IMR-90 (cell line): ENCODE results near the gene EIF4A3. TPM values are rescaled to one million over a fixed set of nuclear protein-coding genes. Genes with fewer than 3 reads are reported as not detected.
"Not testable (repeated sequence)": the region's sequence is repeated elsewhere in the genome, so short reads cannot be mapped to it uniquely, and the experiment has no call there.

Source experiments
- ATAC-seq: fragments of 200-7000 bp; cut with Tn5 transposase; 2 replicates; pipeline ENCODE4 v1.9.1; 2020; ENCODE audit warnings: low read depth, mild to moderate bottlenecking, moderate library complexity
- BruUV-seq: library from RNA; stranded (reverse); fragments of 400-500 nt; replicated peaks from 2 replicates; lab custom pipeline; 2021; lab: Mats Ljungman, UMichigan
- CTCF ChIA-PET: fragments of 300-600 bp; formaldehyde crosslinking; extraction: SDS; loops from one replicate; lab custom pipeline; 2021; ENCODE audit warnings: antibody characterized with exemption; lab: Yijun Ruan, JAX
- POLR2A ChIA-PET: fragments of 300-600 bp; sonication (Branson Sonifier 250); formaldehyde crosslinking; loops from one replicate; lab custom pipeline; 2022; ENCODE audit warnings: antibody characterized with exemption; ENCODE audit not compliant: unreplicated experiment; lab: Charles Lee
- DNase-seq: peaks from one replicate; pipeline ENCODE4 v3.0.0; 2013
- H2AFZ ChIP-seq: replicated peaks from 2 replicates; pipeline ENCODE3; 2013; ENCODE audit warnings: low read length, mild to moderate bottlenecking; ENCODE audit not compliant: poor library complexity
- H2AK5ac ChIP-seq: 2 replicates; pipeline ENCODE4 v1.6.1; 2013; ENCODE audit warnings: low read depth, low read length, inconsistent platforms
- H2AK9ac ChIP-seq: replicated peaks from 2 replicates; pipeline ENCODE3; 2013; ENCODE audit warnings: mild to moderate bottlenecking, low read depth, low read length, moderate library complexity; ENCODE audit not compliant: poor library complexity
- H2BK120ac ChIP-seq: 2 replicates; pipeline ENCODE4 v1.6.1; 2013; ENCODE audit warnings: low read depth, low read length, inconsistent platforms
- H2BK15ac ChIP-seq: 3 replicates; pipeline ENCODE4 v1.6.1; 2013; ENCODE audit warnings: low read depth, low read length, inconsistent platforms
- H2BK20ac ChIP-seq: 2 replicates; pipeline ENCODE4 v1.6.1; 2013; ENCODE audit warnings: low read depth, mild to moderate bottlenecking, inconsistent platforms, low read length, moderate library complexity
- H2BK5ac ChIP-seq: 2 replicates; pipeline ENCODE4 v1.6.1; 2013; ENCODE audit warnings: mild to moderate bottlenecking, low read depth, low read length, inconsistent platforms; ENCODE audit not compliant: poor library complexity, severe bottlenecking
- H3K14ac ChIP-seq: replicated peaks from 2 replicates; pipeline ENCODE4 v1.6.1; 2013; ENCODE audit warnings: low read depth, low read length, inconsistent platforms
- H3K18ac ChIP-seq: 2 replicates; pipeline ENCODE4 v1.6.1; 2013; ENCODE audit warnings: low read depth, low read length, control low read depth
- H3K23ac ChIP-seq: 2 replicates; pipeline ENCODE4 v1.6.1; 2013; ENCODE audit warnings: low read depth, low read length, inconsistent platforms
- H3K27ac ChIP-seq: 2 replicates; pipeline ENCODE4 v1.5.1; 2013; ENCODE audit warnings: mild to moderate bottlenecking, control low read depth, low read length; ENCODE audit not compliant: insufficient read depth
- H3K27me3 ChIP-seq: 2 replicates; pipeline ENCODE4 v1.6.1; 2013; ENCODE audit warnings: low read length; ENCODE audit not compliant: control insufficient read depth, insufficient read depth
- H3K36me3 ChIP-seq: 2 replicates; pipeline ENCODE4 v1.6.1; 2013; ENCODE audit warnings: low read length, mixed read lengths; ENCODE audit not compliant: control insufficient read depth, insufficient read depth
- H3K4ac ChIP-seq: 2 replicates; pipeline ENCODE4 v1.6.1; 2013; ENCODE audit warnings: low read depth, low read length, inconsistent platforms
- H3K4me1 ChIP-seq: 2 replicates; pipeline ENCODE4 v1.6.1; 2013; ENCODE audit warnings: low read length, mixed read lengths; ENCODE audit not compliant: control insufficient read depth, insufficient read depth
- H3K4me2 ChIP-seq: 2 replicates; pipeline ENCODE4 v1.6.1; 2013; ENCODE audit warnings: low read depth, mild to moderate bottlenecking, control low read depth, low read length, moderate library complexity
- H3K4me3 ChIP-seq: 2 replicates; pipeline ENCODE4 v1.5.1; 2013; ENCODE audit warnings: low read depth, mild to moderate bottlenecking, control low read depth, low read length, moderate library complexity; ENCODE audit not compliant: insufficient read depth
- H3K56ac ChIP-seq: 2 replicates; pipeline ENCODE4 v1.6.1; 2013; ENCODE audit warnings: low read length, inconsistent platforms; ENCODE audit not compliant: insufficient read depth; ENCODE audit errors: extremely low read depth
- H3K79me1 ChIP-seq, 2 experiments: 2 replicates each; pipeline ENCODE4 v1.6.1; 2013; ENCODE audit warnings: low read length in 2 of 2, inconsistent platforms in 1 of 2, low read depth in 1 of 2
- H3K9ac ChIP-seq: 2 replicates; pipeline ENCODE4 v1.6.1; 2013; ENCODE audit warnings: low read depth, low read length, control low read depth
- H3K9me1 ChIP-seq: 2 replicates; pipeline ENCODE4 v1.6.1; 2013; ENCODE audit warnings: low read length, inconsistent platforms; ENCODE audit not compliant: insufficient read depth
- H3K9me3 ChIP-seq: 2 replicates; pipeline ENCODE4 v1.6.1; 2013; ENCODE audit warnings: low read length; ENCODE audit not compliant: control insufficient read depth, insufficient read depth
- H4K20me1 ChIP-seq: 2 replicates; pipeline ENCODE4 v1.6.1; 2013; ENCODE audit warnings: low read length, inconsistent platforms; ENCODE audit not compliant: insufficient read depth
- H4K5ac ChIP-seq: 2 replicates; pipeline ENCODE4 v1.6.1; 2013; ENCODE audit warnings: mild to moderate bottlenecking, low read depth, low read length, control low read depth
- H4K8ac ChIP-seq, 2 experiments: 2 replicates each; pipeline ENCODE4 v1.6.1; 2013; ENCODE audit warnings: low read depth in 2 of 2, low read length in 2 of 2, control low read depth in 1 of 2, inconsistent platforms in 1 of 2
- H4K91ac ChIP-seq: 2 replicates; pipeline ENCODE4 v1.6.1; 2013; ENCODE audit warnings: low read depth, low read length, inconsistent platforms; ENCODE audit not compliant: insufficient read depth
- WGBS, 2 experiments: methylation state at CpG; one replicate each; pipeline versions ENCODE4 v1.1.5 to v1.1.7; 2013; ENCODE audit warnings: missing lambda C conversion rate in 2 of 2; ENCODE audit not compliant: insufficient read length in 1 of 2; ENCODE audit errors: extremely low coverage in 2 of 2; 5-methylcytosine and 5-hydroxymethylcytosine counted together
- dilution Hi-C: fragments of 300-500 bp; cut with HindIII; formaldehyde crosslinking; loops from one replicate; pipeline ENCODE4 v1.14.3; 2018; ENCODE audit warnings: low sequenced_read_pairs; ENCODE audit not compliant: unreplicated experiment
- in situ Hi-C: fragments of 300-500 bp; cut with MboI; formaldehyde crosslinking; loops from 3 replicates; pipeline ENCODE4 v1.14.3; 2019; ENCODE audit warnings: low sequenced_read_pairs, inconsistent platforms, mixed read lengths
- intact Hi-C: fragments of 100-400 bp; cut with micrococcal nuclease; formaldehyde crosslinking; loops from 2 replicates; pipeline ENCODE4 v1.10.0; 2022
- polyA plus RNA-seq, 3 experiments: library from polyadenylated mRNA; depleted of rRNA; stranded (reverse); fragments of >200 nt; gene quantifications; 2 replicates each; pipeline ENCODE4 v1.2.3, GENCODE V29; 2012; ENCODE audit warnings: low replicate concordance in 1 of 3
- total RNA-seq: library from RNA; depleted of rRNA; stranded (reverse); fragments of >200 nt; gene quantifications from 2 replicates; pipeline ENCODE4 v1.2.3, GENCODE V29; 2012

The EIF4A3 gene
- total and polyA plus RNA-seq, 2 of the 4 experiments (the other 2 are of a cell fraction) = 85.3 to 97.1 TPM

GRCh38 chr17:80155600-80155999 is 8.7 kb upstream of the EIF4A3 start:
- BruUV-seq, H3K14ac ChIP-seq, H2AFZ ChIP-seq, H4K5ac ChIP-seq, H2BK5ac ChIP-seq, H3K4me1 ChIP-seq, in situ Hi-C loops, H2BK20ac ChIP-seq, H2AK5ac ChIP-seq, H3K79me1 ChIP-seq, H3K9me1 ChIP-seq, H3K4me2 ChIP-seq, H3K36me3 ChIP-seq, H2BK120ac ChIP-seq, intact Hi-C loops, CTCF ChIA-PET, H4K8ac ChIP-seq, H3K27me3 ChIP-seq, DNase-seq, ATAC-seq, dilution Hi-C loops, H3K27ac ChIP-seq, H3K9ac ChIP-seq, POLR2A ChIA-PET, H3K56ac ChIP-seq, H3K23ac ChIP-seq, H2BK15ac ChIP-seq, H2AK9ac ChIP-seq, H3K4me3 ChIP-seq, H3K18ac ChIP-seq, H4K91ac ChIP-seq, H4K20me1 ChIP-seq, H3K9me3 ChIP-seq, H3K4ac ChIP-seq: not testable (repeated sequence)
- 58% methylated on average over 2 of the region's 2 CpGs; no CpG with 5 or more reads in 1 of the 2 experiments for WGBS, 2 experiments
